Brain pericyte (primary cell): ENCODE data around the gene KPNA4.

Experiments used
- DNase-seq: peaks from one replicate; pipeline ENCODE4 v3.0.0-alpha.2; 2012; ENCODE audit warnings: low read depth, low spot score

Gene KPNA4

GRCh38 chr3:160450846-160451245 is 114.5 kb downstream of the KPNA4 start:
- DNase-seq = no peak

GRCh38 chr3:160449636-160450598 is 115.5 kb downstream of the KPNA4 start, which contains the start of gene TRIM59:
TRIM59 (minus strand) TSS chr3:160449786; CDS start chr3:160439183, 10,603 bp downstream.
- DNase-seq = peak; percentile 92

DNA sequence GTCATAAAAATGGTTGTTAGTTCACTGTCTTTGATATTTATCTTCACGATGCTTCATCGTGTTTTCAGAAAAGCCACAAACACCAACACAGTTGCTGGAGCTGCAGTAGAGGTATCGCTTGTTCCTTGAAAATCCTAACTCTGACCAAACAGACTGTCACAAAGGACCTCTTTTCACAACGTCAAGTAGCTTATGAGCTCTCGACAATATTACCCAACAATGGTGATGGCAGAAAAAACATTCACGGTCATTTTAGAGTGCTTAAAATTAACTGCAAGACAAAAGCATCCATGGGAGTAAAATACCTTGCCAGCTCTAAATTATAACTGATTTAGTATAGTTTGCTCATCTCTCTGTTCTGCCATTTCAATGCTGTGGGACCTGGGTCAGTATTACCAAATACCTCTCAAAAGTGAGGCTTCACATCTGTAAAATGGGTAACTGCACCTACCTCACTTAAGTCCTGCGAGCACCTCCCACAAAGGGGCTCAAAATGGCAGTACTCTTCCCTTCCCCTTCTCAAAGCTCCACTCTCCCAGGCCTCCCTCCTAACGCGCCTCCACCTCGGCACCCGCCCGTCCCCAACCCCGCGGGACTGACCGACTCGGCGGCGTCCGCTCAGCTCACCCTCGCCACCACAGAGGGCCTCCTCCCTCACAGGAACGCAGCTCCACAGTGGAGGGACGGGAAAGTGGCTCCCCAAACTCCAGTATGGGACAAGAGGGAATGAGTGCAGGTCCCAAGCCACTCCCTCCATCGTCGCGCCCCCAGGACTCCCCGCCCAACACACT is 116.3 kb downstream of the KPNA4 start:
- peak; percentile 4 for DNase-seq

DNA sequence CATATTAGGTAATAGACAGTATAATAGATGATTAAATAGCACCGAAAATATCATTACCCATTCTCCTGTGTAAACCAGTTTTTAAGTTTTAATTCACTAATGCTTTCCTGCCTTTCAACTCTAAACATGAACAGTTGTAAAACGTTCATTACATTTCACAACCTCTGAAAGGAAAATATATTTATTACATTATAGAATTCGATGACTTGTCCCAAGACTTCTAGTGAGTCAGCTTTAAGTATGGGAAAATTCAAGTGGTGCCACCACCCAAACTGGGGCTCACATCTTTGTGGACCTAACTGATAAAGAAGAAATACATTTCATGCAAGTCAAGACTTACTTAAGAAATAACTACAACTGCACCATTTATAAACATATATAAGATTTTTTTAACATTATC is 117.8 kb downstream of the KPNA4 start:
- no peak for DNase-seq

GRCh38 chr3:160446522-160447056 is 118.8 kb downstream of the KPNA4 start:
- no peak for DNase-seq

- no peak for DNase-seq
These were observed 119.5 kb downstream of the KPNA4 start for GRCh38 chr3:160445854-160446253.
